WTC11 (cell line): ENCODE measurements around the gene TXNRD1. TPM values are rescaled to one million over a fixed set of nuclear protein-coding genes. Genes with fewer than 3 reads are reported as not detected.

ENCODE experiments used
- ATAC-seq: fragments of 200-7000 bp; cut with Tn5 transposase; 2 replicates; pipeline ENCODE4 v1.10.0; 2021; ENCODE audit warnings: mild to moderate bottlenecking, moderate library complexity
- CTCF ChIA-PET: fragments of 300-600 bp; sonication (Branson Sonifier 250); formaldehyde crosslinking; loops from one replicate; lab custom pipeline; 2021; ENCODE audit warnings: antibody characterized with exemption; lab: Charles Lee
- POLR2A ChIA-PET: fragments of 350-600 bp; sonication (Branson Sonifier 250); formaldehyde crosslinking; loops from one replicate; lab custom pipeline; 2021; ENCODE audit warnings: antibody characterized with exemption; lab: Charles Lee
- DNase-seq: peaks from one replicate; pipeline ENCODE4 v3.0.0; 2021; ENCODE audit warnings: low spot score
- H3K27ac Mint-ChIP-seq: 2 replicates; pipeline ENCODE4 v1.8.0; 2021; ENCODE audit warnings: mixed read lengths
- H3K27me3 Mint-ChIP-seq: 2 replicates; pipeline ENCODE4 v1.8.0; 2021; ENCODE audit warnings: low read depth, mild to moderate bottlenecking, moderate library complexity, mixed read lengths
- H3K36me3 Mint-ChIP-seq: 2 replicates; pipeline ENCODE4 v1.8.0; 2021; ENCODE audit warnings: mixed read lengths
- H3K4me1 Mint-ChIP-seq: 2 replicates; pipeline ENCODE4 v1.8.0; 2022; ENCODE audit warnings: mixed read lengths
- H3K4me3 Mint-ChIP-seq: 2 replicates; pipeline ENCODE4 v1.8.0; 2021; ENCODE audit warnings: mild to moderate bottlenecking, moderate library complexity, mixed read lengths
- H3K9me3 Mint-ChIP-seq: 2 replicates; pipeline ENCODE4 v1.8.0; 2021; ENCODE audit warnings: mixed read lengths
- ATF2 ChIP-seq: sonication (generic); formaldehyde crosslinking; IDR thresholded peaks from 2 replicates; pipeline ENCODE4 v1.8.1; 2022; ENCODE audit warnings: low read depth, missing genetic modification reagents, borderline replicate concordance
- ATF3 ChIP-seq: sonication (generic); formaldehyde crosslinking; conservative IDR thresholded peaks from 2 replicates; pipeline ENCODE4 v1.8.1; 2022; ENCODE audit warnings: mild to moderate bottlenecking, missing genetic modification reagents
- CDX4 ChIP-seq: fragments of 250-450 bp; sonication (Bioruptor Pico); IDR thresholded peaks from 2 replicates; pipeline ENCODE4 v1.9.0; 2021; ENCODE audit warnings: moderate library complexity, mild to moderate bottlenecking, inconsistent platforms, borderline replicate concordance
- E2F1 ChIP-seq: sonication (generic); formaldehyde crosslinking; IDR thresholded peaks from 2 replicates; pipeline ENCODE4 v1.8.0; 2022; ENCODE audit warnings: mild to moderate bottlenecking, missing genetic modification reagents
- FOXK1 ChIP-seq: sonication (generic); formaldehyde crosslinking; IDR thresholded peaks from 2 replicates; pipeline ENCODE4 v1.8.0; 2022; ENCODE audit warnings: mild to moderate bottlenecking, moderate library complexity, missing genetic modification reagents
- GABPB1 ChIP-seq: sonication (generic); formaldehyde crosslinking; IDR thresholded peaks from 2 replicates; pipeline ENCODE4 v1.8.1; 2023; ENCODE audit warnings: mild to moderate bottlenecking, missing genetic modification reagents
- HMGA2 ChIP-seq: fragments of 250-450 bp; sonication (Bioruptor Pico); IDR thresholded peaks from 2 replicates; pipeline ENCODE4 v1.4.0; 2021; ENCODE audit warnings: mild to moderate bottlenecking, moderate library complexity
- HMGXB4 ChIP-seq: sonication (generic); formaldehyde crosslinking; IDR thresholded peaks from 2 replicates; pipeline ENCODE4 v1.8.1; 2023; ENCODE audit warnings: mild to moderate bottlenecking, moderate library complexity, missing genetic modification reagents
- NFATC4 ChIP-seq: fragments of 250-450 bp; sonication (Bioruptor Pico); IDR thresholded peaks from 2 replicates; pipeline ENCODE4 v1.9.0; 2021; ENCODE audit warnings: mild to moderate bottlenecking
- NR1H2 ChIP-seq: sonication (generic); formaldehyde crosslinking; IDR thresholded peaks from 2 replicates; pipeline ENCODE4 v1.9.0; 2021; ENCODE audit warnings: mild to moderate bottlenecking, moderate library complexity, missing genetic modification reagents
- OVOL2 ChIP-seq: fragments of 250-450 bp; sonication (Bioruptor Pico); IDR thresholded peaks from 2 replicates; pipeline ENCODE4 v1.9.0; 2021; ENCODE audit warnings: mild to moderate bottlenecking, borderline replicate concordance
- PREB ChIP-seq: sonication (generic); formaldehyde crosslinking; IDR thresholded peaks from 2 replicates; pipeline ENCODE4 v1.8.1; 2022; ENCODE audit warnings: mild to moderate bottlenecking, missing genetic modification reagents, moderate library complexity, borderline replicate concordance
- RELA ChIP-seq: sonication (generic); formaldehyde crosslinking; IDR thresholded peaks from 2 replicates; pipeline ENCODE4 v1.8.1; 2022; ENCODE audit warnings: missing genetic modification reagents, mild to moderate bottlenecking, borderline replicate concordance
- RORB ChIP-seq: fragments of 250-450 bp; sonication (Bioruptor Pico); IDR thresholded peaks from 2 replicates; pipeline ENCODE4 v1.9.0; 2021; ENCODE audit warnings: mild to moderate bottlenecking
- SMAD3 ChIP-seq: sonication (generic); formaldehyde crosslinking; IDR thresholded peaks from 2 replicates; pipeline ENCODE4 v1.8.0; 2022; ENCODE audit warnings: missing genetic modification reagents, mild to moderate bottlenecking, borderline replicate concordance
- SMAD4 ChIP-seq: sonication (generic); formaldehyde crosslinking; IDR thresholded peaks from 2 replicates; pipeline ENCODE4 v1.8.0; 2022; ENCODE audit warnings: mild to moderate bottlenecking, missing genetic modification reagents
- USF1 ChIP-seq: sonication (generic); formaldehyde crosslinking; IDR thresholded peaks from 2 replicates; pipeline ENCODE4 v1.8.0; 2022; ENCODE audit warnings: mild to moderate bottlenecking, missing genetic modification reagents
- ZBTB43 ChIP-seq: sonication (generic); formaldehyde crosslinking; IDR thresholded peaks from 2 replicates; pipeline ENCODE4 v1.8.1; 2023; ENCODE audit warnings: mild to moderate bottlenecking, missing genetic modification reagents
- ZNF396 ChIP-seq: fragments of 250-450 bp; sonication (Bioruptor Pico); IDR thresholded peaks from 2 replicates; pipeline ENCODE4 v1.8.0; 2021; ENCODE audit warnings: mild to moderate bottlenecking, moderate library complexity, borderline replicate concordance
- total RNA-seq: library from RNA; stranded (reverse); gene quantifications from 3 replicates; pipeline ENCODE4 v1.2.3, GENCODE V29; 2021

TXNRD1 gene
- total RNA-seq, 1 experiment from 2014 or later: 113 TPM

- ATAC-seq (no peak), DNase-seq (no peak)
- POLR2A ChIA-PET: no interaction called here
- Mint-ChIP-seq H3K9me3 (0 out of 2 replicates have a peak, but pooled peaks cover 4% of the 10 kb centered on the region), H3K27me3 (peaks cover 4% of the 10 kb centered on the region; the same call in 1 of the 2 replicates), H3K36me3 (no peaks in the 10 kb centered on the region), H3K4me3 (no peak overlapping the region), H3K4me1 (peaks cover 6% of the 10 kb centered on the region), H3K27ac (no peak overlapping the region)
- CTCF ChIA-PET: interaction anchor here (0.6 kb wide), 1 partner anchor 123 kb away, joined by 3 read pairs; no protein-coding TSS in a partner anchor
- TF ChIP-seq SMAD4 (CRISPR knock-in tag) (no peak), SMAD3 (no peak), ATF3 (CRISPR knock-in tag) (no peak), CDX4 (CRISPR knock-in tag) (no peak), RORB (CRISPR knock-in tag) (no peak), GABPB1 (CRISPR knock-in tag) (no peak), HMGXB4 (CRISPR knock-in tag) (no peak), FOXK1 (CRISPR knock-in tag) (no peak), ZNF396 (CRISPR knock-in tag) (no peak), RELA (no peak), ATF2 (no peak), USF1 (no peak), HMGA2 (CRISPR knock-in tag) (no peak), PREB (CRISPR knock-in tag) (no peak), OVOL2 (CRISPR knock-in tag) (no peak), ZBTB43 (CRISPR knock-in tag) (no peak), NFATC4 (CRISPR knock-in tag) (no peak), E2F1 (no peak), NR1H2 (CRISPR knock-in tag) (no peak)
These were observed 47.0 kb upstream of the TXNRD1 start for GRCh38 chr12:104168596-104168995.
